ENCODE measurements around the gene TOP3B.

TOP3B gene

GRCh38 chr22:21980547-21980946 is 2.0 kb downstream of the TOP3B start:
- peak; percentile 55 for DNase-seq

DNA sequence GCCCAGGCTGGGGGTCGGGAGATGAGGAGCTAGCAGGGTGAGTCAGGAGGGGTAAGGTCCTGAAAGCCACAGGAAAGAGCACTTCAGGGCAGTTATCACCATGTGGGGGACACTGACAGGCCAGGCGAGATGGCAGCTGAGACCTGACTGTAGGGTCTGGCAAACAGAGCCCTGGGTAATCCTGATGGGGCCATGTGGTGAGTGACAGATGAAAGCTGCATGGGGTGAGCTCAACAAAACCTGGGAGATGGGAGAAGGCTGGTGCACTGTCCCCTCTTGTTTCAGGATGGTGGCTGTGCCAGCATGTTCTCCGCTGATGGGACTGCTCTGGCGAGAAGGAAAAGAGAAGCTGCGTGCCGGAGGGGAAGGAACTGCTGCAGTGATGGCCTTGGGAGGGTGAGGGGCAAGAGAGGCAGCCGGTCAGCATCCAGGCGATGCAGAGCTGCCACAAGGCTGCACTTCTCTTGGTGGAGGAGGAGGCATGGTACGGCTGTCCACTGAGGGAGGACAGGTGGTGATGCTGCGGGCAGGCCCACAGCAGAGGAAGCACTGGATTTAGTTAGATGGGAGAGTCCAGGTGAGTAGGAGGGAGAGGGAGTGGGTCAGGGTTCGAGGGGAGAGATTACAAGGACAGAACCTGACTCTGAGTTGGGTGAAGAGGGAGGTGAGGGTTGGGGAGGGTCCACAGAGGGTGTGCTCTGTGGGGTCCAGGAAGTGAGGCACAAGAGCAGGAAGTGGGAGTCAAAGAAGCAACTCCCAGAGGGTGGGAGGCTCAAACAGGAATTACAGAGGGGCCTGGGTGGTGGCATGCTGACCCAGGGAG is 3.8 kb downstream of the TOP3B start:
- no peak for DNase-seq

DNA sequence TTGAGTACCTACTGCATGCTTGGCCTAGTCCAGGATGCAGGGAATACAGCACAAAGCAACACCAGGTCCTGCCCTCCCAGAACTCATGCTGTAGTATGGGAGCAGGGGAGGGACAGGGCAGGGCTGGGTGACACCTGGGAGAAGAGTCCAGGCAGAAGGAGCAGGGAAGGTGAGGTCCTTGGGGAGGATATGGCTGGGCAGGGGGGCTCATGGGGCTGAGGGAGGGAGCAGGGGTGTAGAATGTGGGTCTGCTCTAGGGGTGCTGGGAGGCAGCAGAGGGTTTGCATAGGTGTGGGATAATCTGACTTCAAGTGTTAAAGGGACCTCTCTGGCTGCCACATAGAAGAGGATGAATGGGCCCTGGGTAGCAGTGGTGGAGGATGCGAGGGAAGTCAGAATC is 4.8 kb downstream of the TOP3B start:
- no peak for DNase-seq

- no peak for DNase-seq
Observed at GRCh38 chr22:21975854-21976345, 6.7 kb downstream of the TOP3B start.

DNA sequence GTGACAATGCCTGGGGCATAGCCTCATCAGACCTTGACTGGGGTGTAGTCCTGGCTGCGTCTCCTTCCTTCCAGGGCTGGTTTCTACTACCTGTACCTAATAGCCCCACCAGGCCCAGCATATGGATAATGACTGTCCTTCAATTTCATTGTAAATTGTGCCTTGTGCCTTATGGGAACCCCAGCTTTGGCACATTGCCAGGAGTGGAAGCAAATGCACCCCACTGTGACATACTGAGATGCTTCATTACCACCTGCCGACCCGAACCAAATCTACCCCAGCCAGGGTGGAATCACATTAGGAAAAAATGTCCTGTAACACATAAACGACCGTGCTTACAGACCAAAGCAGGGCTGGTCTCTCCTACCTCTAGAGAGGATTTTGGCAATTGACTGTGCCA is 7.3 kb downstream of the TOP3B start:
- DNase-seq = no peak

DNA sequence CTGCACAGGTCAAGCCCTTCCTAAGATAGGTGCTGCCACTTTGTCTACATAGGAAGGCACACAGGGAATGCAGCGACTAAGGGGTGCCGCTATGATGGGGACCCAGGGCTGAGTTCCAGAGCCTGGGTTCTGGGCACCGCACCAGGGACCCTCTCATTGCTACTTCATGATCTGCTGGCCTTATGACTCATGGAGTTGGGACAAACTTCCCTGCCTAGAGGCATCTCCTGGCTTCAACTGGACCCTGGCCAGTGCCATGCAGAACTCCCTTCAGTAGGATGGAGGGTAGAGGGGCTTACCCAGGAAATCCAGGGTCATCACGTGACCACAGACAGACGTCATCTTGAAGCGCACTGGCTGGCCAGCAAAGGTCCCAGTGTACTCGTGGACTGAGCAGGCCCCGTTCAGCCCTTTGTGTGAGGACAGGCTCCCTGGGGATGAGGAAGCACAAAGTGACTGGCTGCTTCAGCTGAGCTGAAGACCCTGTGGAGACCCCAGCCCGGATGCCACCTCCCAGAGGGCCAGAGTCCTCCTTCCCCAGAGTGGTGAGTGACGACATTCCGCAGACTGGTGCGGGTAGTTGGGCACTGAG is 8.4 kb downstream of the TOP3B start:
- no peak for DNase-seq

GRCh38 chr22:21972806-21973205 is 9.8 kb downstream of the TOP3B start:
- no peak for DNase-seq

DNA sequence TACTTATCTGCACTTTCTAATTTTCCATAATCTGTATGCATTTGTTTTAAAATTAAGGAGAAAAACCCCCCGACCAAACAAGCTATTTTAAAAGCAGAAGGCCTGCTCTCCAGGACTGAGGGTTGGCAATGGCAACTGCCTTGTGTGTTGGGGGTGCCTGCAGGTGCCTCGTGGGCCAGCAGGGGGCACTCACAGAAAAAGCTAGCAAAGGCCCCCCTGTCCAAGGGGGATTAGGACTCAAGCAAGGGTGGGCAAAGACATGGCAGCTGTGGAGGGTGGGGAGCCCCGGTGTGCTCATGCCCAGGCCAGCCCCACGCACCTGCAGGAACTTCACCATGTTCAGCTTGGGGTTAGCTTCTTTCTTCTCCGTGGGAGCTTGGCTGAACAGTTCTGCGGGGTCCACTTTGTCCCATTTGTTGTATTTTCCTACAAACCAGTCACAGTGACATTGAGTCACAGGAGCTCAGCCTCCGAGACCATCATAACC is 10.3 kb downstream of the TOP3B start:
- peak; percentile 82 for DNase-seq

DNA sequence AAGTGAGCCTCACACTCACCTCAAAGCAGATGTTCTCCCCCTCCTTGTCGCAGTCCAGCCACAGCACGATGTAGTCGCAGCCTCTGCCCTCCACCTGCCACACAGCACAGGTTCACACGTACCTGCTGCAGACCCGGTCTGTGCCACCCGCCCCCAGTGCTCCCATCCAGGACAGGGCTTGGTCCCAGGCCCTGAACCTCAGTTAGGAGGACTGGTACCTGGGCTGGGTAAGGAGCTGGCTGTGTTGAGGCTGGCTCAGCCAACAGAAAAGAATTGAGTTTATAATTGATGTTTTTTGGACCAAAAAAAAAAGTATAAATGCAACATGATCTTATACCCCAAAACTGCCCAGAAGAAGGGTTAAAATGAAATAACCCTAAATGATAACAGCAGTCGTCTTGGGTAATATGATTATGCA is 10.7 kb downstream of the TOP3B start:
- no peak for DNase-seq

GRCh38 chr22:21970800-21971617 is 11.6 kb downstream of the TOP3B start:
- DNase-seq = no peak

- no peak for DNase-seq
Observed at GRCh38 chr22:21970037-21970799, 12.4 kb downstream of the TOP3B start.

DNA sequence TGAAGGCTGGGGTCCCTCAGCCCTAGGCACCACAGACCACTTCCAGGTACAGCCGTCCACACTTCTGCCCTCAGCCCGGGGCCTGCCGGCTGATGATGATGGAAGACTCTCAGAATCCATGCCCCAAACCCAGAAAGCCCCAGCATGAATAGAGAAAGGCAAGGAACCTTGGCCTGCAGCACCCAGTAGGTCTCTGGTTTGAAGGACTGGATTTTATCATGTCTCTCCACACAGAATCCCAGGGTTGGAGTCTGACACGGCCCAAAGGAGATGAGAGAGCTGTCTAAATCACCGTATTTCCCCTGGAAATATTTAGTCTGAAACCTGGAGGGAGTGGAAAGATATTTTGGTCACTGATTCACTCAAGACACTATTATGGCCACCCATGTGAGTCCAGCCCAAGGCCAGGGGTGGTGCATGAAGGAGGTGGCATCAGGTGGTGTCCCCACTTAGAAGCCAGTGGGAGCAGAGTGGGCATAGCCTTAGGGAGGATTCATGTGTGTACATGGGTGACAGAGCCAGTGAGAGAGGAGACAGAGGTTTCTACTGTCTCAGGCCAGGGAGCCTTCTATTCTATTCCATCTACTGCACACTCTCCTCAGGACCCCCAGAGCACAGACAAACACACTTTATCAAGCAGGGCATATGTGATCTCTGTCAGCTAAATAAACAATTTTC is 14.0 kb downstream of the TOP3B start:
- no peak for DNase-seq

- DNase-seq = no peak
Observed at GRCh38 chr22:21967693-21968271, 14.8 kb downstream of the TOP3B start.

DNA sequence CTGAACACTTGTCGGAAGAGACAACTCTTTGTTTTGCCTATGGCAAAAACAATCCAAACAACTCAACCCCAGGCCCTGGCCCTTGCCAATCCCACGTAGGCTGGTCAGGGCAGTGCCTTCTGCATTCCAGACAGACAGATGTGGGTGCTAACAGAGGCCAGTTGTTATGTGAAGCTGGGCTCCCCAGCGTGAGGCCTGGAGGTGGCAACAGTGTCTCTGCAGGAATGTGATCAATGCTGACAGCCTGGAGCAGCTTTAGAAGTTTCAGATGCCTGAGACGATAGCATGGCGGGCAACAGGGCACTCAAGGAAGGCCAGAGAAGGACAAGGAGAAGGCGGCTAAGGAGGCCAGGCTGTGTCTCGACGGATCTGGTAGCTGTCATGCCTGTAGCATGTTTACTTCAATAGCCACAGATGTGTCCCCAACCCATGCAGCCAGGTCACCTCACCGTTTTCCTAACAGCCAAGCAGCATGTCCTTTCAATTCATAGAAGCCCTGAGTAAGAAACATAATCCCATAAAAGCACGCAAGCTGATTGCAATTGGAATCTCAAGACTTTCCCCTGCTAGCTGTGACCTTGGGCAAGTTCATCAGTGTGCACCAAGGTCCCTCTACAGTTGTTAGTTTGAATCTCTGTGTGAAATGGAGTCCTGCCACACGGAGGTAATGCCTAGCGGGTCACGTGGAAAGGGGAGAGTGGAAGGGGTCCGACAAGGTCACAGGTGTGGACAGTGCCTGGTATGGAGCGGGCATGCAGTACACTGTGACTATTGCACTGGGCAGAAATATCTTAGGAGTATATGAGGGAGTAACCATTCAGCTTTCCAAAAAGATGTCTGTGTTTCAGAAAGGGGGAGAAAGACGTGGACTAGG is 15.7 kb downstream of the TOP3B start:
- no peak for DNase-seq

GRCh38 chr22:21965762-21966288 is 16.8 kb downstream of the TOP3B start:
- no peak for DNase-seq

DNA sequence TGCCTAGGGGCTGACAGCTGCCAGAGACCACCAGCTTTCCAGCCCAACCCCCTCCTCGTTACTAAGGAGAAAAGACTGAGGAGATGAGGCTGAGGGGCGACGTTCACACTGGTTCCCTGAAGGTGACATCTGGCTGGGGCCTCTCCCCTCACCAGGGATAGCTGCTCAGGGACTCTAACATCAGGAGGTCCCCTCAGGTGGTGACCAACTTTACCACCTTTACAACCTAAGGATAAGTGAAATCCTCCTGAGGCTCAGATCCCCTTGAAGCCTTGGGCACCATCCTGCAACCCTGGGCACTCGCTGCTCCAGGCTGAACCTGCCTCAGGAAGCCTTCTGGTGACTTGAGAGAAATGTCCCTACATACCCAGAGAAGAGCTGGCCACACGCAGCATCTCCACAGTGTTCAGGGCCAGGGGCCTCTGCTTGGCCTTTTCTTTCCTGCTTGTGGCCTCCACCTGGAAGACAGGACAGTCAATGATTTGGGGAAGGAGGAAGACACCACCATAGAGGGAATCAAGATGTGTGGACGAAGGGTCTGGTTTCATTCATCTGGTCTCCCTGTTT is 17.6 kb downstream of the TOP3B start:
- DNase-seq = no peak

DNA sequence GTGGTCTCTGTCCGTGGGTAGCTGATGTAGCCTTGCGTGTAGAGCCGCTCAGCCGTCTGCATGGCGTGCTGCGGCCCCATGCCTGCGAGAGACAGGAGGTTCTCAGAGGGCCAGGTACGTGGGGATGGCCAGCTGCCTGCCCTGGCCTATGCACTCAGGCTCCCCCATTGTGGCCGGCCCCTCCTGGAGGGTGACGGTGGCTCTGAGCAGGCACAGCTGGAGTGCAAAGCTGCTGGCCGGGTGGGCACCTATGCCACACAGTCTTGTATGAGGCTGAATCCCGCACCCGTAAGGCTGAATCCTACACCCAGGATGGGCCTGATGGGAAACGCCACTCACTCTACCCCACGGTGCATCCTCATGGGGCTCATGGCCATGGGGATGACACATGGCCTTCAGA is 18.4 kb downstream of the TOP3B start:
- no peak for DNase-seq

GRCh38 chr22:21963790-21964211 is 18.8 kb downstream of the TOP3B start:
- no peak for DNase-seq

- DNase-seq = no peak
Observed at GRCh38 chr22:21963286-21963685, 19.3 kb downstream of the TOP3B start.

- DNase-seq = no peak
Observed at GRCh38 chr22:21962655-21962949, 20.0 kb downstream of the TOP3B start.
